Activated CD4-positive, alpha-beta T cell treated with anti-CD3 and anti-CD28 coated beads for 4 hours (primary cell): ENCODE results near the gene SKAP1.
"Not testable (repeated sequence)": the region's sequence is repeated elsewhere in the genome, so short reads cannot be mapped to it uniquely, and the experiment has no call there.

Source experiments
- DNase-seq, 2 donors: peaks; one replicate each; pipeline ENCODE4 v3.0.0-alpha.2; 2020

The SKAP1 gene

GRCh38 chr17:48429638-48430586, at the start of gene SKAP1:
TSS of gene SKAP1 (minus strand) at chr17:48430214.
- DNase-seq, result peak; percentile 67 to 76

- DNase-seq, result no peak
These were observed 49.0 kb upstream of the SKAP1 start for GRCh38 chr17:48479014-48479402.

GRCh38 chr17:48478224-48479013, 48.4 kb upstream of the SKAP1 start:
- peak in 1 of 2 donors; percentile 11 for DNase-seq

GRCh38 chr17:48477221-48477620, 47.2 kb upstream of the SKAP1 start:
- no peak for DNase-seq

GRCh38 chr17:48472411-48473281, 42.6 kb upstream of the SKAP1 start:
- DNase-seq, result no peak

- no peak for DNase-seq
These were observed 41.9 kb upstream of the SKAP1 start for GRCh38 chr17:48471817-48472410.

GRCh38 chr17:48470388-48471034, 40.5 kb upstream of the SKAP1 start:
- no peak for DNase-seq

GRCh38 chr17:48469227-48469626, 39.2 kb upstream of the SKAP1 start:
- DNase-seq, result no peak

GRCh38 chr17:48468299-48468698, 38.3 kb upstream of the SKAP1 start:
- no peak for DNase-seq

- no peak for DNase-seq
These were observed 35.9 kb upstream of the SKAP1 start for GRCh38 chr17:48465884-48466283.

- DNase-seq, result no peak
These were observed 33.5 kb upstream of the SKAP1 start for GRCh38 chr17:48463526-48463925.

- DNase-seq, result no peak
These were observed 32.9 kb upstream of the SKAP1 start for GRCh38 chr17:48462946-48463345.

- DNase-seq, result no peak
These were observed 30.0 kb upstream of the SKAP1 start for GRCh38 chr17:48460052-48460451.

- DNase-seq, result no peak
These were observed 29.2 kb upstream of the SKAP1 start for GRCh38 chr17:48459070-48459844.

- peak; percentile 76 to 80 for DNase-seq
These were observed 27.2 kb upstream of the SKAP1 start for GRCh38 chr17:48457080-48457836.

GRCh38 chr17:48456589-48456988, 26.6 kb upstream of the SKAP1 start:
- no peak for DNase-seq

GRCh38 chr17:48455791-48456190, 25.8 kb upstream of the SKAP1 start:
- DNase-seq, result no peak

GRCh38 chr17:48453447-48453846, 23.4 kb upstream of the SKAP1 start:
- no peak for DNase-seq

GRCh38 chr17:48451489-48451888, 21.5 kb upstream of the SKAP1 start:
- DNase-seq, result no peak

GRCh38 chr17:48449335-48449734, 19.3 kb upstream of the SKAP1 start:
- DNase-seq, result not testable (repeated sequence)
